Measurements from ENCODE around the gene PIAS2.

GRCh38 chr18:46830633-46831032 lies 86.7 kb downstream of the PIAS2 start:
- TF ChIP-seq ETS1 (IDR thresholded peaks at IDR 0.05) (no peak), CTCF (conservative IDR thresholded peaks at IDR 0.05; ENCODE audit: low read depth in 2 of 2) (no peak), POLR2AphosphoS5 (IDR thresholded peaks at IDR 0.05; ENCODE audit: low read depth) (no peak), CREB1 (CRISPR knock-in tag; IDR thresholded peaks at IDR 0.05; ENCODE audit: low read depth) (no peak), EZH2phosphoT487 (IDR thresholded peaks at IDR 0.05; ENCODE audit: unreplicated experiment) (no peak), REST (IDR thresholded peaks at IDR 0.05; ENCODE audit: unreplicated experiment) (no peak), JUNB (IDR thresholded peaks at IDR 0.05; ENCODE audit: unreplicated experiment) (no peak), EZH2 (IDR thresholded peaks at IDR 0.05; ENCODE audit: low read depth, unreplicated experiment) (no peak), STAT1 (IDR thresholded peaks at IDR 0.05; ENCODE audit: unreplicated experiment) (no peak), ZNF114 (CRISPR knock-in tag; IDR thresholded peaks at IDR 0.05) (no peak)
- TF ChIP-seq, protein P1, sequence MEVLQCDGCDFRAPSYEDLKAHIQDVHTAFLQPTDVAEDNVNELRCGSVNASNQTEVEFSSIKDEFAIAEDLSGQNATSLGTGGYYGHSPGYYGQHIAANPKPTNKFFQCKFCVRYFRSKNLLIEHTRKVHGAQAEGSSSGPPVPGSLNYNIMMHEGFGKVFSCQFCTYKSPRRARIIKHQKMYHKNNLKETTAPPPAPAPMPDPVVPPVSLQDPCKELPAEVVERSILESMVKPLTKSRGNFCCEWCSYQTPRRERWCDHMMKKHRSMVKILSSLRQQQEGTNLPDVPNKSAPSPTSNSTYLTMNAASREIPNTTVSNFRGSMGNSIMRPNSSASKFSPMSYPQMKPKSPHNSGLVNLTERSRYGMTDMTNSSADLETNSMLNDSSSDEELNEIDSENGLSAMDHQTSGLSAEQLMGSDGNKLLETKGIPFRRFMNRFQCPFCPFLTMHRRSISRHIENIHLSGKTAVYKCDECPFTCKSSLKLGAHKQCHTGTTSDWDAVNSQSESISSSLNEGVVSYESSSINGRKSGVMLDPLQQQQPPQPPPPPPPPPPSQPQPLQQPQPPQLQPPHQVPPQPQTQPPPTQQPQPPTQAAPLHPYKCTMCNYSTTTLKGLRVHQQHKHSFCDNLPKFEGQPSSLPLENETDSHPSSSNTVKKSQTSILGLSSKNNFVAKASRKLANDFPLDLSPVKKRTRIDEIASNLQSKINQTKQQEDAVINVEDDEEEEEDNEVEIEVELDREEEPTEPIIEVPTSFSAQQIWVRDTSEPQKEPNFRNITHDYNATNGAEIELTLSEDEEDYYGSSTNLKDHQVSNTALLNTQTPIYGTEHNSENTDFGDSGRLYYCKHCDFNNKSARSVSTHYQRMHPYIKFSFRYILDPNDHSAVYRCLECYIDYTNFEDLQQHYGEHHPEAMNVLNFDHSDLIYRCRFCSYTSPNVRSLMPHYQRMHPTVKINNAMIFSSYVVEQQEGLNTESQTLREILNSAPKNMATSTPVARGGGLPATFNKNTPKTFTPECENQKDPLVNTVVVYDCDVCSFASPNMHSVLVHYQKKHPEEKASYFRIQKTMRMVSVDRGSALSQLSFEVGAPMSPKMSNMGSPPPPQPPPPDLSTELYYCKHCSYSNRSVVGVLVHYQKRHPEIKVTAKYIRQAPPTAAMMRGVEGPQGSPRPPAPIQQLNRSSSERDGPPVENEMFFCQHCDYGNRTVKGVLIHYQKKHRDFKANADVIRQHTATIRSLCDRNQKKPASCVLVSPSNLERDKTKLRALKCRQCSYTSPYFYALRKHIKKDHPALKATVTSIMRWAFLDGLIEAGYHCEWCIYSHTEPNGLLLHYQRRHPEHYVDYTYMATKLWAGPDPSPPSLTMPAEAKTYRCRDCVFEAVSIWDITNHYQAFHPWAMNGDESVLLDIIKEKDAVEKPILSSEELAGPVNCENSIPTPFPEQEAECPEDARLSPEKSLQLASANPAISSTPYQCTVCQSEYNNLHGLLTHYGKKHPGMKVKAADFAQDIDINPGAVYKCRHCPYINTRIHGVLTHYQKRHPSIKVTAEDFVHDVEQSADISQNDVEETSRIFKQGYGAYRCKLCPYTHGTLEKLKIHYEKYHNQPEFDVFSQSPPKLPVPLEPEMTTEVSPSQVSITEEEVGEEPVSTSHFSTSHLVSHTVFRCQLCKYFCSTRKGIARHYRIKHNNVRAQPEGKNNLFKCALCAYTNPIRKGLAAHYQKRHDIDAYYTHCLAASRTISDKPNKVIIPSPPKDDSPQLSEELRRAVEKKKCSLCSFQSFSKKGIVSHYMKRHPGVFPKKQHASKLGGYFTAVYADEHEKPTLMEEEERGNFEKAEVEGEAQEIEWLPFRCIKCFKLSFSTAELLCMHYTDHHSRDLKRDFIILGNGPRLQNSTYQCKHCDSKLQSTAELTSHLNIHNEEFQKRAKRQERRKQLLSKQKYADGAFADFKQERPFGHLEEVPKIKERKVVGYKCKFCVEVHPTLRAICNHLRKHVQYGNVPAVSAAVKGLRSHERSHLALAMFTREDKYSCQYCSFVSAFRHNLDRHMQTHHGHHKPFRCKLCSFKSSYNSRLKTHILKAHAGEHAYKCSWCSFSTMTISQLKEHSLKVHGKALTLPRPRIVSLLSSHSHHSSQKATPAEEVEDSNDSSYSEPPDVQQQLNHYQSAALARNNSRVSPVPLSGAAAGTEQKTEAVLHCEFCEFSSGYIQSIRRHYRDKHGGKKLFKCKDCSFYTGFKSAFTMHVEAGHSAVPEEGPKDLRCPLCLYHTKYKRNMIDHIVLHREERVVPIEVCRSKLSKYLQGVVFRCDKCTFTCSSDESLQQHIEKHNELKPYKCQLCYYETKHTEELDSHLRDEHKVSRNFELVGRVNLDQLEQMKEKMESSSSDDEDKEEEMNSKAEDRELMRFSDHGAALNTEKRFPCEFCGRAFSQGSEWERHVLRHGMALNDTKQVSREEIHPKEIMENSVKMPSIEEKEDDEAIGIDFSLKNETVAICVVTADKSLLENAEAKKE (CRISPR knock-in tag; IDR thresholded peaks at IDR 0.05): no peak
